Activated T-cell treated with anti-CD3 and anti-CD28 coated beads, Interleukin-2, amount 50 U/mL, for 1 hour (primary cell): ENCODE data around the gene ARHGEF1.

Source experiments
- DNase-seq: peaks from one replicate; pipeline ENCODE4 v3.0.0-alpha.2; 2020

Gene ARHGEF1

DNA sequence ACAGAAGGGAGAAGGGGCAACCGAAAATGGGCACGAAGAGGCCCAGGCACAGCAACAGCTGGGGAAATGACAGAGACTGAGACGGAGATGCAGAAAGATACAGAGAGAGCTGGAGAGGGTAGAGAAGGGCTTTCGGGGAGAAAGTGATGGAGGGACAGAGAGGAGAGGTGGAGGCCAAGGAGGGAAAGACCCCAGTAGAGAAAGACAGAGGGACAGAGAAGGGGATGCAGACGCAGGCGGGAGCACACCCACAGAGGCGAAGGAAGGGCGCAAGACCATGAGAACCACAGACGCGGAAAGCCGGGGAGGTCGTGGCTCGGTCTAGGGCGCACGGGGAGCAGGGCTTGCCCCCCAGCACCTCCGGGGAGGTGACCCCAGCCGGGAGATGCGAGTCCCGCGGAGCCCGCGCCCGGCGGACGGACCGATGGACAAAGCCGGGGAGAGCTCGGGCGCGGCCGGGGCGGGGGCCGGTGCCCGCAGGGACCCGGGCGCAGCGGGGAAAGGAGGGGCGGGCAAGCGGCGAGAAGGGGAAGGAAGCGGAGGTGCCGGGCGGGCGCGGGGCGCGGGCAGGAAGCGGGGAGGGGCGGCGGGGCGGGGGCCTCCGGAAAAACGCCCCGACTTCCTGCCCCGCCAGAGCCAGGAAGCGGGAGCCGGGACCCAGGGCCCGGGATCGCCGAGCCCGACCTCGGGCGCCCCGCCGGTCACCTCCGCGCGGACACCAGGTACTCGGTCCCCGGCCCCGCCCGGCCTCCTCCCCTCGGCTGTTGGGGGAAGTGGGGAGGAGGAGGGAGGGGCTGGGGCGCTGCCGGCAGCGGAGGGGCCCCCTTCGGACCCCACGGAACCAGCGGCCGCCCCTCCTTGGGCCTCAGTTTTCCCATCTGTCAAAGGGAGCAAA is at the start of gene ARHGEF1:
ARHGEF1 (plus strand) TSS at position 617 of the 895 bp plus-strand sequence. CDS start 4,899 bp downstream, outside the sequence.
- peak; percentile 72 for DNase-seq

DNA sequence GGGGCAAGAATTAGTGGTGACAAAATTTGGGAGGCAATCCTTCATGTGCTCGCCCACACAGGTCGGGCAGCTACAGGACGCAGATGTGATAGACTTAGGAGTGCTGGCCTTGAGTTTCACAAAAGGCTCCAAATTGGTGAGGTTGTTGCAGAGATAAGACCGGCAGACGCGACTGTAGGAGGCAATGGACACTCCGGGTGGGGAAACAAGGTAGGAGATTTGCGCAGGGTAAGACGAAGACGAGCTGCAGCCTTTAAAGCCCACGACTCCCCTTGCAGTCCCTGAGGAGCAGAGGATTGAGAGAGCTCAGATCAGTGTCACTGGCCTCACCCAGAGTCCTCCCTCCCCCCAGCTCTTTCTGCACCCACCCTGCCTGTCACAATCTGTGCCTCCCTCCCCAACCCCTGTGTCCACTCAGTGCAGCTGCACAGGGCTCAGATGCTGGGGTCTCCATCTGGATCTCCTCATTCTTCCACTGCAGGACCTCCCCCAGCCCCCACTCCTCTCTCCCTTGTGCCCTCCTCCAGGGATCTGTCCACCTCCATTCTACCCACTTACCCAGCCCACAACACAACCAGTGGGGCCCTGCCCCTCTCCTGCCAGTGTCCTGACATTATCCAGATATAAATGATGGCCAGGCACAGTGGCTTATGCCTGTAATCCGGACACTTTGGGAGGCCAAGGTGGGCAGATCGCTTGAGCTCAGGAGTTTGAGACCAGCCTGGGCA is 44.8 kb upstream of the ARHGEF1 start:
- DNase-seq = no peak

DNA sequence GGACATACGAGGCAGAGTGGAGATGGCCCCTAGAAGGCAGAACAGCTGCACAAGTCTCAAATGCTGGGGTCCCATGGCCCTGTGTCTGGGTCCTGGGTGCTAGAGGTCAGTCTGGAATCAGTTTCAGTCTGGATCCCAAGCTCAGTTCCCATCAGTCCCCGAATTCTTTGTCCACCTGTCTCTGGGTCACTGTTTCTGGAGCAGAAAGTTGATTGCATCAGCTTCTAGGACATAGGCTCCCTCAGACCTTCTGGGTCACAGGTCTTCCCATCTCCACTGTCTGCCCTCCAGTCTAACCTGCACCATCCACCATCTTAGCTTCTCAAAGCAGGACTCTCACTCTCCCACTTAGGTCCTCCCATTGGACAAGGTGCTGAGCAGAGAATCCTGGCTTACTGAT is 43.8 kb upstream of the ARHGEF1 start:
- DNase-seq = no peak

- no peak for DNase-seq
These were observed 39.6 kb upstream of the ARHGEF1 start for GRCh38 chr19:41843371-41843770.

- no peak for DNase-seq
These were observed 38.4 kb upstream of the ARHGEF1 start, which contains the start of gene LYPD4 for GRCh38 chr19:41844601-41845000. Gene LYPD4, minus strand, starts transcription at chr19:41844683. Its CDS starts 5,398 bp downstream, at chr19:41839285.

DNA sequence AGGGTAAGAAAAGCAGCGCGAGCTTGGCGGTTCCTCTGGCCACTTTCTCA is 38.2 kb upstream of the ARHGEF1 start, which contains the start of gene DMRTC2:
DMRTC2 (plus strand) TSS at position 42 of the 50 bp plus-strand sequence. CDS start 2,387 bp downstream, outside the sequence.
- no peak for DNase-seq

DNA sequence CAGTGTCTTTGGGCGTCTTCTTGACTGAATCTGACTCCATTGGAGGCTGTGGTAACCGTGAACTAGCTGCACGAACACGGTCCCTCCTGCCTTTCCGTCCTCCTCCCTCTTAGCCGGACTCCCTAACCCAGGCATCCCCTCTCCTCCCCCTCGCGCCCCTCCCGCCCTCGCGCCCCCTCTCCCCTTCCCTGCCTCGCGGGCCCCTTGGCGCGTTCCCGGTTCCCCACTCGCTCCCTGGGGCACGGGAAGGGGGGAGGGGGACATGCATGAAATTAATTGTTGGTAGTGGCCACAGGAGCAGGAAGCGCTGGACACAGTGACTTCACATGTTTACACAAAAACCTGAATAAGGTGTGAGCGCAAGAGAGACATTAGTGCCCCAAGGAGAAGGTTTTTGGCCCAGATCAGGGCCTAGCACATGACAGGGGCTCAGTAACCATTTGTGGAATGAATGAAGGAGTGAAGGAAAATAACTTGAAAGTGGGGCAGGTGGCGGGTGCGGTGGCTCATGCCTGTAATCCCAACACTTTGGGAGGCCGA is 37.9 kb upstream of the ARHGEF1 start:
- no peak for DNase-seq

DNA sequence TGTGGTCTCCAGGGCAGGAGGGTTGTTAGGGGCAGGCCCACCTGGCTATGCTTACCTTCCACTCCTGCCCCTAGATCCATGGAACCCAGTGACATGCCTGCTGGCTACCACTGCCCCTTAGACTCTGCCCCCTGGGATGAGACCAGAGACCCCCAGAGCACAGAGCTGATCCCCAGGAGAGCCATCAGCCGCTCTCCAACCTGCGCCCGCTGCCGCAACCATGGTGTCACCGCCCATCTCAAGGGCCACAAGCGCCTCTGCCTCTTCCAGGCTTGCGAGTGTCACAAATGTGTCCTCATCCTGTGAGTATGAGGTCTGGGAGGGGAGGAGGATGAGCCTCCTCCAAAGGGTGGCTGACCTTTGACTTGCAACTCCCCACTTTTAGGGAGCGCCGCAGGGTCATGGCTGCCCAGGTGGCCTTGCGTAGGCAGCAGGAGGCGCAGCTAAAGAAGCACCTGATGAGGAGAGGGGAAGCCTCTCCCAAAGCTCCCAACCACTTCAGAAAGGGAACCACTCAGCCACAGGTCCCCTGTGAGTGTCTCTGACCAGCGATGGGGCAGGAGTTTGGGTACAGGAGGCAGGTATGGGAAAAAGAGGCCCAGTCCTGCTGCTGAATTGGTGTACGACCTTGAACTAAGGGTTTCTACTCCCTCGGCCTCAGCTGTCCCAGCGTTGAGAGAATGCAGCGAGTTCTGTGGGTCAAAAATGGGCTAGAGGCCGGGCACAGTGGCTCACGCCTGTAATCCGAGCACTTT is 35.5 kb upstream of the ARHGEF1 start:
- DNase-seq = no peak

- no peak for DNase-seq
These were observed 34.3 kb upstream of the ARHGEF1 start for GRCh38 chr19:41848666-41849065.

DNA sequence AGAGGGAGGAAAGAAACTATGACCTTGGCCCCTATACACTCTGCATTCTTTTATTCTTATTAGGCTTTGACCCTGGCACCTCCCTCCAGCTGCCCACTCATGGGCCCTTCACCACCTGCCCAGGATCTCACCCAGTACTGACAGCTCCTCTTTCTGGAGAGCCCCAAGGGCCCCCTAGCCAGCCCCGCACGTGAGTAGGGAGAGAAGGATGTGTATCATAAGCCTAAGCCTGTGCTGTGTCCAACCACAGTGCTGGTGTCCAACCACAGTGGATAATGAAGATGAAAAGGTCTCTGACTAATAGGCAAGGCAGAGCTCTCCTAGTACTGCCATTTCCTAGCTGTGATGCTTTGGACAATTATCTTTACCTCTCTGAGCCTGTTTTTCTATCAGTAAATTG is 33.9 kb upstream of the ARHGEF1 start:
- DNase-seq = no peak

DNA sequence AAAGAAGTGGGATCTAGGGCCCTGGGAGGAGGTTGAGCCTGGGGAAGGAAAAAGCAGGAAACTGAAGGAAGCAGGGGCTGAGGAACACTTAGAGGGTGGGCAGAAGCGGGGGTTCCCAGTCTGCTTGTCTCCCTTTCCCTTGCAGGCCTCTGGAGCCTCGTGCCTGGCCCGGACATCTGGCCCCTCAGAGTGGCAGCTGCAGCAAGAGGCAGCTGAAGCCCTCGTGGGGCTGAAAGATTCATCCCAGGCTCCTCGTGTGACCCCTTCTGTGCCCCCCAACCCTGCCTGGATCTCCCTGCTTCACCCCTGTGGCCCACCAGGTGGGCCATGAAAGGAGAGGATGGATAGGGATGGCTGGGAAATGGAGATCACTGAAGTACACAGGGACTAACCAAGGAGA is 32.6 kb upstream of the ARHGEF1 start:
- no peak for DNase-seq

GRCh38 chr19:41851456-41851855 is 31.5 kb upstream of the ARHGEF1 start:
- no peak for DNase-seq

DNA sequence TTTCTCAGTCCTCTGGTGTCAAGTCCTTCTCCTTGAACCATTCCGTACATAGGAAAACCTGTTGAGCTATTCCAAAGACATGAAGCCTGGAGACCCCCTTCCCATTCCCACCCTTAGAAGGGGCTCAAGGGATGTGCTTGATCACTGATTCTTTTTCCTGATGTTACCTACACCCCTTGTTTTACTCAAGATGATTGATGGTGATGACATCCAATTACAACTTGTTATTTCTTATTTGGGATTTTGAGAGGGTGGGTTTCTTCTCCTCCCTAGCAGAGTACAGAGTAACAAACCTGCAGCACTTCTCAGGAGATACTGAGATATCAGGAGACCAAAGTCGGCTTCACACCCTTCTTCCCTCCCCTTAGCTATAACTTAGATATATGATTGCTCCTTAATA is 29.6 kb upstream of the ARHGEF1 start:
- no peak for DNase-seq

DNA sequence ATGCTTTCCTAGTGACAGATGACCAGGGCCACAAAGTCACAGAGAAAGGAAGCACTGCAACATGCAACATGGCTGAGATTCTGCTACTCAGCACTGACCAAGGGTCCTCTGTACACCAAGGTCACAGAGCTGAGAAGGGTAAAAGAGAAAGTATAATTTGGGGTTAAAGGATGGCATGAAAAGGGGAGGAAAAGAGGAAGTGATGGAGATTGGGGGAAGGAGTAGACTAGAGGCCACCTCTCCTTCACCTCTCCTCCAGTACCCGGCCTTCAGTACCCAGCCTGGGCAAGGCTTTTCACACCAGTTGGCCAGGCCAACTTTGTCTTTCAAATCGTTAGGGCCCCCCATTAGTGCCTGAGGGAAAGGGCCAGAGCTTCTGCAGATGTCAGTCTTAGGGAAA is 29.2 kb upstream of the ARHGEF1 start:
- DNase-seq = no peak

DNA sequence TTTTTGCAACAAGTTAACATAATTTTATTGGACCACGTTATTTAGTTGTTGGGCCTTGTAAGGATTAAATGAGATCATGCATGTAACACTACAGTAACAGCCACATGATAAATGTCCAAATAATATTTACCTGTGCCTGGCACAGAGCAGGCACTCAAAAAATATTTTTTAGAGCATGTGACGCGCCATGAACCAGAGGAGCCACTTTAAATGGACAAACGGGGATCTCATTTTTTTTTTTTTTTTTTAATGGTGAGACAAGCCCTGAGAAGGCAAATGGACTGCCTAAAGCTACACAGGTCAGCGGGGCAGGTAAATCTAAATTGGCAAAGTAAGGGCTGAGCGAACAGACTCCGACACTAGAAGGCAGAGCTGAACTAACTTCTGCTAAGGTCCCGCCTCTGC is 23.8 kb upstream of the ARHGEF1 start:
- DNase-seq = no peak

GRCh38 chr19:41859618-41860418 is 23.2 kb upstream of the ARHGEF1 start, which contains the start of gene RPS19:
Gene RPS19, plus strand, starts transcription at chr19:41860255. Its CDS starts 520 bp downstream, at chr19:41860775.
- DNase-seq = peak; percentile 99

DNA sequence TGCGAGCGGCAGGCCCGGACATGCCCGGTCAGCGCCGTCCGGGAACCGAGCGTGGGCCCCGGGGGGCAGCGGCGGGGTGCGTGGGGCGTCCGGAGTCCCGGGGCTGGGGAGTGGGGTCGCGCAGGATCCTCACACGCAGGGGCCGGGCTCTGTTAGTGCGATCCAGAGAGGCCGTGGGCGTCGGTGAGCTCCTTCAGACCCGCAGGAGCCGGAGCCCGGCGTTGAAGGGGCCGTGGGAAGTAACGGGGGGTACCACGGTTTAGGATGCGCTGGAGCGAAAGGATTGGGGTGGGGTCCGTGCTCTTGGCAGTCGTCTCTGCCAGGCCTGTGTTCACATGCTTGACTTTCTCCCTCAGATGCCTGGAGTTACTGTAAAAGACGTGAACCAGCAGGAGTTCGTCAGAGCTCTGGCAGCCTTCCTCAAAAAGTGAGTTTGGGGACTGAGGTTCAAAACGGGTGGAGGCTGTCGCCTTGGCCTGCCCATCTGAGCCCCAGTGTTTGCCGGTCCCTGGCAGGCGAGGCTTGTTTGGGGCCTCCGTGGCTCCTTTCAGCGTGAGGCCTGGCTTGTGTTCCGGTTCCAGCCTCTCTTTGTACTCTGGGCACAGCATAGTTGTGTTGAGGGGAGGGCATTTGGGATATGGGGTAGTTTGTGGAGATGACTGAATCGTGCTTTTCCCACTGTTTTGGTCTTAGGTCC is 22.4 kb upstream of the ARHGEF1 start:
- DNase-seq = no peak

DNA sequence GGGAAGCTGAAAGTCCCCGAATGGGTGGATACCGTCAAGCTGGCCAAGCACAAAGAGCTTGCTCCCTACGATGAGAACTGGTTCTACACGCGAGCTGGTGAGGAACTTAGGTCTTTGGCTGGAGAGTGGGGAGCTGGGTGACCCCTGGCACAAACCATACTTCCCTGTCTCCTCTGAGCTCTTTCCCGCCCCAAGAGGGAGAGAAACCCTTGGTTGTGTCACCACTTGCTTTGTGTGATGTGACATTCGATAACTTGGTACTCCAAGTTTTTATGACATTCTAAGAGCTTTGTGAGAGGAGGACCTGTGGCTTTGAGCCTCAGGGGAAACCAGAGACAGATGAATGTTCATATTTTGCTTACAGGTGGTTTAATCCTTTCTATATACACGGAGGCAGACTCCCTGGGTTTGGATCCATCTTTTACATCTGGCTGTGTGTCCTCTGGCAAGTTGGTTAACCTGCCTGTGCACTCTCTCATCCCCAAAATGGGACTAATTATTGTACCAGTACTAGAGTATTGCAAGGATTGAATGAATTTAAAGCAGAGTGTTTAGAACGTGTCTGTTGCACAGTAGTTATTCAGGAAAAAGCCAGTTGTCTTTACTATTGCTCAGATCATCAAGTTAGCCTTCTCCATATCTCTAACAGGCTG is 21.7 kb upstream of the ARHGEF1 start:
- no peak for DNase-seq

DNA sequence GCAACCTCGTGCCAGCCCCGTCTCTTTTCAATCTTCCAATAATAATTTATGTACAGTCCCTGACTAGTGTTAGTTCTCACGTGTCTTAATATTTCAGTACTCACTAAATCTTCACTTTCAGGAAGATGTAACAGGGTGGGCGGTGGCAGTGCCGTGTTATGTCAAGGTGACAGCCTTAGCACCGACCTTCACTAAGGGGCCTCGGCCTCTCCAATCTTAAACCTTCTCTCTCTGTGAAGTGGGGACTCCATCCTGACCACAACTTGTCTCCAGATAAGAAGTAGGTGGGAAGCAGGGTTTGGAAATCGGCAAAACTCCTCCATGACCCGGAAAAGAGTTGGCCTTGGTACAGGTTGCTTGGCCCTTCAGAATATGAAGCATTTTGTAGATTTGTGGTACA is 21.1 kb upstream of the ARHGEF1 start:
- no peak for DNase-seq

DNA sequence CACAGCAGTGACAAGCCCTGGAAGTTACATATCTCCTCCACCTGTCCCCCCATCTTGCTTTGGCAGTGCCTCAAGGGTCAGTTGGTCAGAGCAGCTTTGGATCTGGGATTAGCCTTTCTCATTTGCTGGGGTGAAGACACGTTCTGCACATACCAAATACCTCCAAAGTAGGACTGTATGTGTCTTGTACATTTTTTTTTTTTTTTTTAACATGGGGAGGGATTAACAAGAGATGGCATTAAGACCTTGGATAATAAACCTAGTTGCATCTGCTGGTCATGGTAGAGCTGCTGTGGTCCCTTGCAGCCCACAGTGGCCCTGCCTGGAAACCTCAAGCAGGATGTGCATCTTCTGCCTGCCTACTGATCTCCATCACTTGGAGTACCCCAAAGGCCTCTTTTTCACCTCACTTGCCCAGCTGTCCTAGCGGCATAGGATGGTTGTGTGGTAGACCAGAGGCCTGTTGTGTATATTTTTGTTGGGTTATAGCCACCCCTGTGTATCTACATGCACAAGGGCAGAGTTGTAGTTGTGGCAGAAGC is 20.5 kb upstream of the ARHGEF1 start:
- DNase-seq = no peak
